Endothelial cell of umbilical vein (primary cell): ENCODE data around the gene OR10R2.

Source experiments
- CTCF ChIP-seq, 2 donors: IDR thresholded peaks; 1 replicate in 1 of 2; 2 replicates in 1 of 2; pipeline ENCODE4 v1.5.1; 2011; ENCODE audit warnings: low read length in 2 of 2, mild to moderate bottlenecking in 2 of 2, moderate library complexity in 2 of 2, control low read depth in 1 of 2, inconsistent platforms in 1 of 2, low read depth in 1 of 2; ENCODE audit not compliant: insufficient read depth in 1 of 2; ENCODE audit errors: extremely low read depth in 1 of 2
- EZH2 ChIP-seq: IDR thresholded peaks from 2 replicates; pipeline ENCODE4 v1.6.1; 2012; ENCODE audit warnings: borderline replicate concordance, low read depth, mild to moderate bottlenecking, moderate library complexity, low read length, inconsistent platforms; ENCODE audit not compliant: severe bottlenecking
- FOS ChIP-seq: IDR thresholded peaks from 2 replicates; pipeline ENCODE4 v1.6.1; 2011; ENCODE audit warnings: mild to moderate bottlenecking, low read length, moderate library complexity, borderline replicate concordance; ENCODE audit not compliant: insufficient read depth
- POLR2A ChIP-seq: IDR thresholded peaks from 2 replicates; pipeline ENCODE4 v1.6.1; 2012; ENCODE audit warnings: low read depth, mild to moderate bottlenecking, control low read depth, low read length
- POLR2AphosphoS5 ChIP-seq: IDR thresholded peaks from 2 replicates; pipeline ENCODE4 v1.6.1; 2012; ENCODE audit warnings: low read depth, mild to moderate bottlenecking, control low read depth, low read length, moderate library complexity; ENCODE audit not compliant: insufficient read depth

DNA sequence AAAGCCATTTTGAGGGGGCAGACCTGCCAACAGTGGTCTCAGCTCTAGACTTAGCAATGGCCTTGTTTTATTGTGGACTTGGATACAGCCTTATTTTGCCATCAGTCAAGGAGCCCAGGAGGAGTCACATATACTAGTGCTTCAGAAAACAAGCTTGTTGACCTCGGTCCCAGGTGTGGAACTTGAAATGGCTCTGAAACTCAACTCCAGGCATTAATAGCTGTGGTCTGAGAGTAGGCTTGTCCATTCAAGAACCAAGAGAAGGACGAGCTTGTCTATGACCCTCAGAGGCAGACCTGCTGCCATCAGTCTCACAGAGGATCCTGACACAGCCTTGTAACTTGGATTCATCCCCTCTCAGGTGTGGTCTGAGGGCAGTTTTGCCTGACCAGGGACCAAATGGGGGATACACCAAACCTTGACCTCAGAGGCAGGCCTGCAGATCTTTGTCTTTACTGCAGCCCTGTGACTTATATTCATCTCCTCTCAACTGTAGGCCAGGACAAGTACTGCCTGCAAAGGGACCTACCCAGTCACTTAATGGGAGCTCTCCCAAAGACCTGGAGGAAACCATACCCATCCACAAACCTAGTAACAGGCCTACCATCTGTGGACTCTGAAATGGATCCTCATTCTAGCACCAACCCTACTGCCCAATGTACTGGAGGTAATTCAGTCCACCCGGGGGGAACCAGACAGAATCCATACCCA, 49.1 kb downstream of the OR10R2 start:
- TF ChIP-seq CTCF (IDR thresholded peaks at IDR 0.05; ENCODE audit: extremely low read depth in 1 of 2, insufficient read depth in 1 of 2, low read depth in 1 of 2, low read length in 2 of 2) (no peak), EZH2 (no peak), POLR2A (no peak), FOS (no peak), POLR2AphosphoS5 (no peak)
